K562 (cell line): ENCODE data around the gene OST4. TPM values are rescaled to one million over a fixed set of nuclear protein-coding genes. Genes with fewer than 3 reads are reported as not detected.

Source experiments
- BDP1 ChIP-seq: IDR thresholded peaks from 3 replicates; pipeline ENCODE4 v1.6.1; 2011; ENCODE audit not compliant: insufficient read length, insufficient read depth
- BRD4 ChIP-seq: fragments of 200-600 bp; sonication (generic); IDR thresholded peaks from 2 replicates; pipeline ENCODE4 v1.6.1; 2017; ENCODE audit warnings: inconsistent platforms
- CBFB ChIP-seq: sonication (generic); formaldehyde crosslinking; IDR thresholded peaks from 2 replicates; pipeline ENCODE4 v1.4.0; 2020; ENCODE audit warnings: mild to moderate bottlenecking, missing genetic modification reagents
- CXXC5 ChIP-seq: fragments of 250-450 bp; sonication (Bioruptor Pico); IDR thresholded peaks from 2 replicates; pipeline ENCODE4 v1.8.0; 2022; ENCODE audit warnings: inconsistent platforms, mild to moderate bottlenecking, moderate library complexity
- ETV1 ChIP-seq: fragments of 450-650 bp; conservative IDR thresholded peaks from 2 replicates; pipeline ENCODE4 v1.6.1; 2016; ENCODE audit warnings: missing genetic modification characterization, control low read depth, low read depth, missing compliant biosample characterization
- HDGF ChIP-seq: fragments of 450-650 bp; IDR thresholded peaks from 2 replicates; pipeline ENCODE4 v1.6.1; 2016
- MTA3 ChIP-seq: fragments of 450-650 bp; formaldehyde crosslinking; IDR thresholded peaks from 2 replicates; pipeline ENCODE4 v1.6.1; 2017; ENCODE audit warnings: mild to moderate bottlenecking, borderline replicate concordance
- PCBP1 ChIP-seq: fragments of 200-400 bp; formaldehyde crosslinking; IDR thresholded peaks from 2 replicates; pipeline ENCODE4 v1.6.1; 2018; ENCODE audit warnings: mild to moderate bottlenecking, low read depth, low read length; ENCODE audit not compliant: poor library complexity, severe bottlenecking
- PTBP1 ChIP-seq: fragments of 200-400 bp; formaldehyde crosslinking; IDR thresholded peaks from 2 replicates; pipeline ENCODE4 v1.6.1; 2017; ENCODE audit warnings: low read depth, low read length
- ZC3H11A ChIP-seq: IDR thresholded peaks from 2 replicates; pipeline ENCODE4 v1.6.1; 2012; ENCODE audit warnings: low read depth, low read length, improper control_type of control experiment
- ZNF583 ChIP-seq: fragments of 250-450 bp; sonication (Bioruptor Pico); IDR thresholded peaks from 2 replicates; pipeline ENCODE4 v1.4.0; 2020
- ZSCAN29 ChIP-seq: fragments of 450-650 bp; IDR thresholded peaks from 2 replicates; pipeline ENCODE4 v1.6.1; 2017
- polyA plus RNA-seq, 8 experiments: library from polyadenylated mRNA; depleted of rRNA in 4 of 8; stranded (reverse) in 5 of 8; unstranded in 3 of 8; fragments of >200 nt; fragmentation: Nextera tagmentation in 2 of 8; fragmentation: Illumina TruSeq in 1 of 8; extraction: Ambion mirVana in 2 of 8; extraction: Trizol in 1 of 8; gene quantifications; 2 replicates each; pipeline versions ENCODE4 v1.2.1 to v1.2.3, GENCODE V29; 2011 to 2014; ENCODE audit warnings: inconsistent platforms in 1 of 8, missing spikeins in 1 of 8
- total RNA-seq, 7 experiments: library from RNA; depleted of rRNA in 6 of 7; stranded (reverse); fragments of >200 nt in 6 of 7; fragmentation: Illumina TruSeq in 2 of 7; extraction: Trizol in 2 of 7; gene quantifications; 2 replicates each; pipeline versions ENCODE4 v1.2.1 to v1.2.3, GENCODE V29; 2011 to 2021; ENCODE audit warnings: low replicate concordance in 1 of 7
- TF ChIP-seq, protein P1 (sequence below): sonication (generic); formaldehyde crosslinking; IDR thresholded peaks from 2 replicates; pipeline ENCODE4 v1.8.0; 2022; ENCODE audit warnings: mild to moderate bottlenecking, missing genetic modification reagents
- TF ChIP-seq, protein P2 (sequence below): fragments of 450-650 bp; formaldehyde crosslinking; IDR thresholded peaks from 2 replicates; pipeline ENCODE4 v1.4.0; 2022; ENCODE audit warnings: missing genetic modification characterization
- TF ChIP-seq, protein P3 (sequence below): fragments of 450-650 bp; formaldehyde crosslinking; IDR thresholded peaks from 2 replicates; pipeline ENCODE4 v1.4.0; 2020; ENCODE audit warnings: mild to moderate bottlenecking, mixed read lengths
- TF ChIP-seq, protein P4 (sequence below): fragments of 250-450 bp; sonication (Bioruptor Pico); IDR thresholded peaks from 2 replicates; pipeline ENCODE4 v1.8.0; 2021; ENCODE audit warnings: mild to moderate bottlenecking, moderate library complexity
- TF ChIP-seq, protein P5 (sequence below): fragments of 250-450 bp; sonication (Bioruptor Pico); IDR thresholded peaks from 2 replicates; pipeline ENCODE4 v1.8.0; 2021; ENCODE audit warnings: moderate library complexity, mild to moderate bottlenecking, inconsistent platforms

OST4 gene
- total and polyA plus RNA-seq, 9 of the 15 experiments (the other 6 are each of a cell fraction or from before 2014, with no cell fraction given), result 186 to 1,155 (median 355) TPM

DNA sequence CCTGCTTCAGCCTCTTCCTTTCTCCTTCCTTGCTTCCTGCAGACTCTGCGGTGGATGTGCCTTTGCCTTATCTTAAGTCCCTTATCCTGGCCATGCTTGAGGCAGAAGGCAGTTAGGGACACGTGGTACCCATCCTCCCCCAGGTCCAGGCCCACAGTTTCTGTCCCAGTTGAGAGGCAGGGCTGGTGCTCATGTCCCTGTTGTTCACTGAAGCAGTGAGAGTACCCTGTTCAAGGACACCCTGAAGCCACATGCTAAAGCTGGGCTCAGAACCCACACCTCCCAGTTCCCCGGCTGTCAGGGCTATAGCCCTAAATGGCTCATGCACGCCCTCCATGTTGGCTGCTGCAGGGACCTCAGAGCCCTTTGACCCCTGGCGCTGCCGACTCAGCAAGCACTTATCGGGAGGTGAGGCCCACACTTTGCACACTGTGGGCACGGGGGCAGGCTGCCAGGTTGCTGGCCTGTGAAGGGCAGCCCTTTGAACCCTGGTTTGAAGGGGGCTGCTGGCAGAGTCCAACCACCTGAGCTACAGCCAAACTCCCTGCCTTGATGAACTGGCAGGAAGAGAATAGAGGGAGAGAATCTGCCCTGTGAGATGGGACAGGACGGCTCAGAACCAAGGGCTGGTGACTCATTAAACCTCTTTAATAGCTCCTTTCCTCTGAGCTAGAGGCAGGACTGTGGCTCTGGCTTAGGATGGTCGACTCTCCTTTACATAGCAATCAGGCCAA is 21.4 kb upstream of the OST4 start (continued):
- TF ChIP-seq ZC3H11A (no peak), HDGF (no peak), CXXC5 (peak; percentile 78), ZSCAN29 (no peak), PTBP1 (no peak), BDP1 (no peak), ZNF583 (CRISPR knock-in tag) (peak; percentile 86; the same call in 1 of the 2 replicates), PCBP1 (no peak), BRD4 (no peak), MTA3 (0 out of 2 replicates have a peak, but pooled peaks have one; percentile 66), CBFB (0 out of 2 replicates have a peak, but pooled peaks have one; percentile 39), ETV1 (tag) (0 out of 2 replicates have a peak, but pooled peaks have one; percentile 42)
- TF ChIP-seq, protein P1, sequence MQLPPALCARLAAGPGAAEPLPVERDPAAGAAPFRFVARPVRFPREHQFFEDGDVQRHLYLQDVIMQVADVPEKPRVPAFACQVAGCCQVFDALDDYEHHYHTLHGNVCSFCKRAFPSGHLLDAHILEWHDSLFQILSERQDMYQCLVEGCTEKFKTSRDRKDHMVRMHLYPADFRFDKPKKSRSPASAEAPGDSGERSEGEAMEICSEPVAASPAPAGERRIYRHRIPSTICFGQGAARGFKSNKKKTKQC (CRISPR knock-in tag), result no peak
- TF ChIP-seq, protein P2, sequence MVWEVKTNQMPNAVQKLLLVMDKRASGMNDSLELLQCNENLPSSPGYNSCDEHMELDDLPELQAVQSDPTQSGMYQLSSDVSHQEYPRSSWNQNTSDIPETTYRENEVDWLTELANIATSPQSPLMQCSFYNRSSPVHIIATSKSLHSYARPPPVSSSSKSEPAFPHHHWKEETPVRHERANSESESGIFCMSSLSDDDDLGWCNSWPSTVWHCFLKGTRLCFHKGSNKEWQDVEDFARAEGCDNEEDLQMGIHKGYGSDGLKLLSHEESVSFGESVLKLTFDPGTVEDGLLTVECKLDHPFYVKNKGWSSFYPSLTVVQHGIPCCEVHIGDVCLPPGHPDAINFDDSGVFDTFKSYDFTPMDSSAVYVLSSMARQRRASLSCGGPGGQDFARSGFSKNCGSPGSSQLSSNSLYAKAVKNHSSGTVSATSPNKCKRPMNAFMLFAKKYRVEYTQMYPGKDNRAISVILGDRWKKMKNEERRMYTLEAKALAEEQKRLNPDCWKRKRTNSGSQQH (CRISPR knock-in tag), result peak; percentile 65; the same call in 1 of the 2 replicates
- TF ChIP-seq, protein P3, sequence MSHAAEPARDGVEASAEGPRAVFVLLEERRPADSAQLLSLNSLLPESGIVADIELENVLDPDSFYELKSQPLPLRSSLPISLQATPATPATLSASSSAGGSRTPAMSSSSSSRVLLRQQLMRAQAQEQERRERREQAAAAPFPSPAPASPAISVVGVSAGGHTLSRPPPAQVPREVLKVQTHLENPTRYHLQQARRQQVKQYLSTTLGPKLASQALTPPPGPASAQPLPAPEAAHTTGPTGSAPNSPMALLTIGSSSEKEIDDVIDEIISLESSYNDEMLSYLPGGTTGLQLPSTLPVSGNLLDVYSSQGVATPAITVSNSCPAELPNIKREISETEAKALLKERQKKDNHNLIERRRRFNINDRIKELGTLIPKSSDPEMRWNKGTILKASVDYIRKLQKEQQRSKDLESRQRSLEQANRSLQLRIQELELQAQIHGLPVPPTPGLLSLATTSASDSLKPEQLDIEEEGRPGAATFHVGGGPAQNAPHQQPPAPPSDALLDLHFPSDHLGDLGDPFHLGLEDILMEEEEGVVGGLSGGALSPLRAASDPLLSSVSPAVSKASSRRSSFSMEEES (CRISPR knock-in tag), result 0 out of 2 replicates have a peak, but pooled peaks have one; percentile 18
- TF ChIP-seq, protein P4, sequence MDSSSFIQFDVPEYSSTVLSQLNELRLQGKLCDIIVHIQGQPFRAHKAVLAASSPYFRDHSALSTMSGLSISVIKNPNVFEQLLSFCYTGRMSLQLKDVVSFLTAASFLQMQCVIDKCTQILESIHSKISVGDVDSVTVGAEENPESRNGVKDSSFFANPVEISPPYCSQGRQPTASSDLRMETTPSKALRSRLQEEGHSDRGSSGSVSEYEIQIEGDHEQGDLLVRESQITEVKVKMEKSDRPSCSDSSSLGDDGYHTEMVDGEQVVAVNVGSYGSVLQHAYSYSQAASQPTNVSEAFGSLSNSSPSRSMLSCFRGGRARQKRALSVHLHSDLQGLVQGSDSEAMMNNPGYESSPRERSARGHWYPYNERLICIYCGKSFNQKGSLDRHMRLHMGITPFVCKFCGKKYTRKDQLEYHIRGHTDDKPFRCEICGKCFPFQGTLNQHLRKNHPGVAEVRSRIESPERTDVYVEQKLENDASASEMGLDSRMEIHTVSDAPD (CRISPR knock-in tag), result no peak
- TF ChIP-seq, protein P5, sequence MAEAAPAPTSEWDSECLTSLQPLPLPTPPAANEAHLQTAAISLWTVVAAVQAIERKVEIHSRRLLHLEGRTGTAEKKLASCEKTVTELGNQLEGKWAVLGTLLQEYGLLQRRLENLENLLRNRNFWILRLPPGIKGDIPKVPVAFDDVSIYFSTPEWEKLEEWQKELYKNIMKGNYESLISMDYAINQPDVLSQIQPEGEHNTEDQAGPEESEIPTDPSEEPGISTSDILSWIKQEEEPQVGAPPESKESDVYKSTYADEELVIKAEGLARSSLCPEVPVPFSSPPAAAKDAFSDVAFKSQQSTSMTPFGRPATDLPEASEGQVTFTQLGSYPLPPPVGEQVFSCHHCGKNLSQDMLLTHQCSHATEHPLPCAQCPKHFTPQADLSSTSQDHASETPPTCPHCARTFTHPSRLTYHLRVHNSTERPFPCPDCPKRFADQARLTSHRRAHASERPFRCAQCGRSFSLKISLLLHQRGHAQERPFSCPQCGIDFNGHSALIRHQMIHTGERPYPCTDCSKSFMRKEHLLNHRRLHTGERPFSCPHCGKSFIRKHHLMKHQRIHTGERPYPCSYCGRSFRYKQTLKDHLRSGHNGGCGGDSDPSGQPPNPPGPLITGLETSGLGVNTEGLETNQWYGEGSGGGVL, result no peak
